RKO (cell line): ENCODE measurements around the gene GJA4.
"Not testable (repeated sequence)": the region's sequence is repeated elsewhere in the genome, so short reads cannot be mapped to it uniquely, and the experiment has no call there.

Experiments used
- DNase-seq: peaks from one replicate; pipeline ENCODE4 v3.0.0-alpha.2; 2016; ENCODE audit warnings: low spot score

Gene GJA4

DNA sequence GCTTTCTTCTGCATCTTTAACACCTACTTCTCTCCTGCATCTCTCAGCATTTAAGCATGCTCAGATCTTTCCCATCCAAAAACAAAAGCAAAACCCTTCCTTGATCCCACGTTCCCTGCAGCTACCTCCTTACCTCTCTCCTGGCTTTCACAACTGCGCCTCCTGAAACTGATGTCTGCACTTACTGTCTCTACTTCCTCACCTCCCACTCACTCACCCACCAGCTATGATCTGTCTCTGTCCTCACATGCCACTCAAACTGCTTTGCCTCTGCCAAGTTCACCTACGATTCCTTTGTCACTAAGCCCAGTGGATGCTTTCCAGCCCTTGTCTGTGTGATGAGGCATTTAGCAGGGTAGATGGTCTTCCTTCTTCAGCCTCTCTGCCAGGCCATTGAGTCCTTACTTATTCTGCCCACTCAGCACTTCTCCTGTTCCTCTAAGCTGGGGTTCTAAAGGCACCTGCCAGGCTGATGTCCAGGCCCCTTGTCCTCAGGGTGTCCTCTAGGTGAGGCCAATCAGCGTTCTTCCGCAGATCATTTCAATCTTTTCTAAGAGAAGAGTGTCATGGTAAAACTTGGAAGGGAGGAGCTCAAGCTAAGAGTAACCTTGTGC, 21.8 kb upstream of the GJA4 start:
- no peak for DNase-seq

DNA sequence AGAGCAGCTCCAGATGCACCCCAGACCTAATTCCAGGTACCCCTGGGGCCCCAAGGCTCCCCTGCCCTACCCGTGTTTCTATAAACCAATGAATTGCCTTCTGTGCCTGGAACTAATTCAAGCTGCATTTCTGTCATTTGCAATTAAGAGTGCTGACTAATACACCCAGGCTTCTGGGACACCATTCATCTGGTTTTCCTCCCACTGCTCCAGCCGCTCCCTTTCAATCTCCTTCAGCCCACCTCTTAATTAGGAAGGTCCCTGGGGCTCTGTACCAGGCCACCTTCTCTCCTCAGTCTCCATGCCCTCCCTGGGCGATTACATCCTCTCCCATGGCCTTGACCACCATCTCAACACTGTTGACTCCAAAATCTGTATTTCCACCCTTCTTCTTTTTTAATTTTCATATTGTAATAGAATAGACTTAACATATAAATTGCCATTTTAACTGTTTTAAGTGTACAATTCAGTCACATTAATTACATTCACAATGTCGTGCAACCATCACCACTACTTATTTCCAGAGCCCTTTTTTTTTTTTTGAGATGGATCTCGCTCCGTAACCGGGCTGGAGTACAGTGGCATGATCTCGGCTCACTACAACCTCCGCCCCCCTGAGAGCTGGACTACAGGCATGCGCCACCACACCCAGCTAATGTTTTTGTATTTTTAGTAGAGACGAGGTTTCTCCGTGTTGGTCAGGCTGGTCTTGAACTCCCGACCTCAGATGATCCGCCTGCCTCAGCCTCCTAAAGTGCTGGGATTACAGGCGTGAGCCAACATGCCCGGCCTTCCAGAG, 21.0 kb upstream of the GJA4 start:
- no peak for DNase-seq

DNA sequence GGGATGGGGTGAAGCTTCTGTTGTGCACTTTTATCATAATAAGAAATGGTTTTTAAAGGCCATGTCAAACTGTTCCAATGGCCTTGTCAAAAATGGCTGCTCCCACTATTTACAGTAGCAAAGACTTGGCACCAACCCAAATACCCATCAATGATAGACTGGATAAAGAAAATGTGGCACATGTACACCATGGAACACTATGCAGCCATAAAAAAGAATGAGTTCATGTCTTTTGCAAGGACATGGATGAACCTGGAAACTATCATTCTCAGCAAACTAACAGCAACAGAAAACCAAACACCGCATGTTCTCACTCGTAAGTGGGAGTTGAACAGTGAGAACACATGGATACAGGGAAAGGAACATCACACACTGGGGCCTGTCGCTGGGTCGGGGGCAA, 19.7 kb upstream of the GJA4 start:
- not testable (repeated sequence) for DNase-seq

DNA sequence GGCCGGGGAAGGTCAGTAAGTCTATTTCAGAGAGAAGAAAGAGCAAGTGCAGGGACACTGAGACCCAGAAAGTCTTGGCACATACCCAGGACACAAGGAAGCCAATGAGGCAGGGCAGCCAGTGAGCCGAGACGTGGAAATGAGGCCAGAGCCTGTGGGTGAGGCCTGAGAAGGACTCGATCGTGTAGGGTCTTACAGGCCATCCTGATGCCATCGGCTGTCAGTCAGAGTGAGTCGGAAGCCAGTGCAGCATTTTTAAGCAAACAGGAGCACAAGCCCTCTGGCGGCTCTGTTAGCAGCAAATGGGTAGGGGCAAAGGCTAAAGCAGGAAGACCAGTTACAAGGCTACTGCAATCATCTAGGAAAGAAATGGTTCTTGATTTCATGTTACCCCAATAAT, 17.8 kb upstream of the GJA4 start:
- no peak for DNase-seq

DNA sequence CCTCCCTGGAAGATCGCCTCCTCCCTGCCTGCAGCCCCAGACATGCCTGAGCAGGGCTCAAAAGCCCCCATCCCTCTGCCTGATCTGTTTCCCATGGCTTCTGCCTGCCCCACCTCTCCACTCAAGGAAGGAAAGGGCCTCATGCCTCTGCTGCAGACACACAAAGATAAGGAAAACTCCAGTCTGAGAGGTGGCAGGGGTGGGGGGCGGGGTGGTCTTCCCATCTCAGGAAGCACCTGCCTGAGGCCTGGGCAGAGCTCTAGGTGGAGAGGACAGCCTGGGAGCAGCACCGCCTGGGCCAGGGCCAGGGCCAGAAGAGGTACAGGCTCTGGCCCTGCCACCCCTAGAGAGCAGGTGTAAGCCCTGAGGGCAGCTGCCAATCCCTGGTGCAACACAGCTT, 15.9 kb upstream of the GJA4 start:
- no peak for DNase-seq

DNA sequence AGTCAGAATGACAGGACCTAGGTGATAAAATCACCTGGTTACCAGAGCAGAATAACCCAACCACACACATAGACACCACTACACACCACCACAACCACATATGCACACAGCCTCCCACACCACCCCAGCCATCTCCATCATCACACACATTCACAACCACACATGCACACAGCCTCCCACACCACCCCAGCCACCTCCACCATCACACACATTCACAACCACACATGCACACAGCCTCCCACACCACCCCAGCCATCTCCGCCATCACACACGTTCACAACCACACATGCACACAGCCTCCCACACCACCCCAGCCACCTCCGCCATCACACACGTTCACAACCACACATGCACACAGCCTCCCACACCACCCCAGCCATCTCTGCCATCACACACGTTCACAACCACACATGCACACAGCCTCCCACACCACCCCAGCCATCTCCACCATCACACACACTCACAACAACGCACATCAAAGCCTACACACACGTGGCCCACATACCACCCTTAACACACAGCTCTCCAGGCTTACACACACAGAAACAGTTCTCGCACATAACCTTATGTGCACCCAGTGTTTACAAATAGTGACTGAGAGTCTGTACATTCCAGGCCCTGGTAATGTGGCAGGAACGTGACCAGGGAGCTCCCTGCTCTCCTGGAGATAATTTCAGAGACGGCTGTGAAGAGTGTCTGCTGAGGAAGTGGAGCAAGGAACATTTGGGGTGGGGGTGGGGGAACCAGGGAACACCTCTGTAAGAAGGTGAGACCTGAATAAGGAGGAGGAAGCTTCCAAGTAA, 15.1 kb upstream of the GJA4 start:
- DNase-seq, result no peak

DNA sequence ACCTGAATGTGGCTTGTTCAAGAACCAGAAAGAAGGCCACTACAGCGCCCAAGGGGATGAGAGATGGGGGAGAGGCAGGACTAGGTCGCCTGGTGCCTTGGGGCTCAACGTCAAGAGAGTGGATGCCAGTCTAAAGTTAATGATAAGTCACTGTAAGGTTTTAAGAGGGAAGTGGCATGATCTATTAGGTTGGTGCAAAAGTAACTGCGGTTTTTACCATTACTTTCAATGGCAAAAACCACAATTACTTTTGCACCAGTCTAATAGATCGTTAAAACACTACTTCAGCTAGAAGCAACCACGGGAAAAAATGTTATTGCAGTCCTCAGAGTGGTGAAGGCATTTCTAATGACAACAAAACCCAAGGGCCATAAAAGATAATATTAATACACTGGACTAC, 14.4 kb upstream of the GJA4 start:
- DNase-seq, result no peak

DNA sequence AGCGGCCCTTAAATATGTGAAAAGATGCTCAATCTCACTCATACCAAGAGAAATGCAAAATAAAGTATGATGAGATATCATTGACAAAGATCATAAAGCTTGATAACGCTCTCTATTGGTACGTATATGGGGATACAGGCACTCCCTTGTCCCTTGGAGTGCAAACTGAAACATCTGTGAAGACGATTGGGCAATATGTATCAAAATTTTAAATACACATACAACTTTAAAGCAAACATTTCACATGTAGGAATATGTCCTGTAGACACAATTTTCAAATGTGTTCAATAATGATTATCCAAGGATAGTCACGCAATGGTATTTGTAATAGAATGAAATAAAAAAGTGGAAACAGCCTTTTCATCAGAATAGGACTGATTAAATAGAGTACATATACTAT, 13.8 kb upstream of the GJA4 start:
- no peak for DNase-seq

DNA sequence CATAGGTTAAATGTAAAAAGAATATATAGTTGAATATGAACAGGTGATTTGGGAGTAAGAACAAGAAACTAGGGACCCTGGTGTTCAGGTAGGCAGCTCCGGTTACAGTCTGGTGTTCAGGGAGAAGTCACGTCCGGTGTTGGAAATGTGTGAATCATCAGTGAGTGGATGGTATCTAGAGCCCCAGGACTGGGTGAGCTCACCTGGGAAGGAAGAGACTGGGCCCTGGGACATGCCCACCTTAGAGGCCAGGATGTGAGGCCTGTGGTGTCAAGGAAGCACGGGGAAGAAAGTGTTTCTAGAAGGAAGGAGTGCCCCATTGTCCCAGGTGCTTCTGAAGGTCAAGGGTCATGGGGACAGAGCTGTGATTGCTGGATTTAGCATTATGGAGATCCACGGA, 13.3 kb upstream of the GJA4 start:
- no peak for DNase-seq

DNA sequence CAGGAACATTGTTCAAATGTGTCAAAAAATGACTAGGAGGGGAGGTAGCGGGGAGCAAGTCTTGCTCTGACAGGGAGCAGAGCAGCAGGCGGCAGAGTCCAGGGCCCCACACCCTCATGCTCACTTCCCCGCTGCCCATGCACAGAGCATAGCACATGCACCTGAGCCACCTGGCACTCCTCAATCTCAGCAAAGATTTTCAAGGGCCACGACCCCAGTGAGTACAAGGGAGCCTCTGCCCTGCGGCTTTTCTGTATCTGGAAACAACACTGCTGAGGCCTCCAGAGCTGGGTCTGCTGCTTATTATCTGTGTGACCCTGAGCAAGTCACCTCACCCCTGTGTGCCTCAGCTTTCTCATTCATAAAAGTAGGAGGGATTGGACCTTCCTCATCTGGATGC, 12.8 kb upstream of the GJA4 start:
- no peak for DNase-seq

DNA sequence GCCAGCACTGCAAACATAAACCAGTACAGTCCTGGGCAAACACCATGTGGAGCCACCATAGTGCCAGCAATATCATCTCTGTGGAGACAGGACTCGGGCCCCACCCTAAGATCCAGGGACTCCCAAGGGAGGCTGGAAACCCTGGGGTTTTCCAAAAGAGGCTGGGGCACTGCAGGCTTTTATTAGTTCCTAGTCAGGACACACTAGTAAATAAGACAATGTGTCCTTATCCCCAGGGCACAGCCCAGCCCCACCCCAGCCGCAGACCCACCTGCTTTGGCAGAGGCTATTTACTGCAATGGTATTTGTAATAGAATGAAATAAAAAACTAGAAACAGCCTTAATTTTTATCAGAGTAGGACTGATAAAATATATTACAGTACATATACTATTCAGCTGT, 12.3 kb upstream of the GJA4 start:
- DNase-seq, result no peak

DNA sequence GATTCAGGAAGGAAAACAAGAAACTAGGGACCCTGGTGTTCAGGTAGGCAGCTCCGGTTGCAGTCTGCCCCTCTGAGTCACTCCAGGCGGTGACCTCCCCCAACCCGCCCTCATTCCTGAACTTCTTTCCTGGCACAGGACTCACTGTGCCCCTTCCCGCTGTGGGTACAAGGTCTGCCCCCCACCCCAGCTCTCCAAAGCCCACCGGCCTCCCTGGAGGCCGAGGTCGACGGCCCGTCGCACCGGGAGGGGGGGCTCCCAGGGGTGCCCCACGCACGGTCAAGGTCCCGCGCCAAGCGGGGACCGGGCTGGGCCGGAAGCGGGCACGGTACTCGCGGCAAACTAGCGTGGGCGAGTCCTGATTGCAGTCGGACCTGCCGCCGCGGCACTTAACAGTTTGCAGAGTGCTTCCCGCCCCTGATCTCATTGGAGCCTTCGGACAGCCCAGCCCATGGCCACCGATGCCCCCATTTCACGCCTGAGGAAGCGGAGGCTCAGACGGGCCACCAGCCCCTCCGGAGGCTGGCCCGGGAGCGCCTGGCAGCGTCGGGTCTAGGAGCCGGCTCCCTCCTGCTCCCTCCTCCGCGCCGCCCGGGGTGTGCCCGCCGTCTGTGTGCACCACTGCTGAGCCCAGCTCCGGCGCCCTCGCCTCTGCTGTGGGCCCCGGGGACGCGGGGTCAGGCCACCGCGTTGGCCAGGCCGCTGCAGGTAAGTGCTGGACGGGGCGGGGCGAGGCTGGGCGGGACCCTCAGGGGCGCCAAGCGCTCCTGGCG, 11.5 kb upstream of the GJA4 start, which contains the start of gene GJB3:
GJB3 (plus strand) TSS at position 144 of the 773 bp plus-strand sequence. CDS start 3,549 bp downstream, outside the sequence.
- no peak for DNase-seq

DNA sequence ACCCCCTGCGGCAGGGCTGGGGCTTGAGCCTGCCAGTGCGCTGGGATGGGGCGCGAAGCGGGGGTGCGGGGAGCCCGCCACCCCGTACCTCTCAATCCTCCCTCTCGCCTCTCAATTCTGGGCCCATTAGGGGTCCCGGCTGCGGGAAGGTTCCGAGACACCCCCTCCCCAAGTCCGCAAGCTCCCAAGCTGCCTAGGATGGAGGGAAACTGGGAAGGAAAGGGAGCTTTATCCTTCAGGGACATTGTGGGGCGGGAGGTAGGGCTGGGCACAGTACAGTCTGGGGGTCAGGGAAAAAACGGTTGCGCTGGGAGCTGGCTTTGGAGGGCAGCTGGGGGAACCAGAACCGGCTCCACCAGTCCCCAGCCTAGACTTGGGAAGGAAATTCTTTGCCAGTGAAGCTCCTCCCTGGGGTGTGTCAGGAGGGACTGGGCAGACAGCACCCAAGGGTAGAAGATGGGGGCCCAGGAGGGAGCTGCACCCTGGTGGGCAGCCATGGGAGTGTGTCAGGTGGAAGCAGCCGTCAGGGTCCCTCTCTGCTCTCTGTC, 10.9 kb upstream of the GJA4 start:
- no peak for DNase-seq

DNA sequence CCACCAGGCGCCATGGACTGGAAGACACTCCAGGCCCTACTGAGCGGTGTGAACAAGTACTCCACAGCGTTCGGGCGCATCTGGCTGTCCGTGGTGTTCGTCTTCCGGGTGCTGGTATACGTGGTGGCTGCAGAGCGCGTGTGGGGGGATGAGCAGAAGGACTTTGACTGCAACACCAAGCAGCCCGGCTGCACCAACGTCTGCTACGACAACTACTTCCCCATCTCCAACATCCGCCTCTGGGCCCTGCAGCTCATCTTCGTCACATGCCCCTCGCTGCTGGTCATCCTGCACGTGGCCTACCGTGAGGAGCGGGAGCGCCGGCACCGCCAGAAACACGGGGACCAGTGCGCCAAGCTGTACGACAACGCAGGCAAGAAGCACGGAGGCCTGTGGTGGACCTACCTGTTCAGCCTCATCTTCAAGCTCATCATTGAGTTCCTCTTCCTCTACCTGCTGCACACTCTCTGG, 8.0 kb upstream of the GJA4 start:
- DNase-seq, result no peak

DNA sequence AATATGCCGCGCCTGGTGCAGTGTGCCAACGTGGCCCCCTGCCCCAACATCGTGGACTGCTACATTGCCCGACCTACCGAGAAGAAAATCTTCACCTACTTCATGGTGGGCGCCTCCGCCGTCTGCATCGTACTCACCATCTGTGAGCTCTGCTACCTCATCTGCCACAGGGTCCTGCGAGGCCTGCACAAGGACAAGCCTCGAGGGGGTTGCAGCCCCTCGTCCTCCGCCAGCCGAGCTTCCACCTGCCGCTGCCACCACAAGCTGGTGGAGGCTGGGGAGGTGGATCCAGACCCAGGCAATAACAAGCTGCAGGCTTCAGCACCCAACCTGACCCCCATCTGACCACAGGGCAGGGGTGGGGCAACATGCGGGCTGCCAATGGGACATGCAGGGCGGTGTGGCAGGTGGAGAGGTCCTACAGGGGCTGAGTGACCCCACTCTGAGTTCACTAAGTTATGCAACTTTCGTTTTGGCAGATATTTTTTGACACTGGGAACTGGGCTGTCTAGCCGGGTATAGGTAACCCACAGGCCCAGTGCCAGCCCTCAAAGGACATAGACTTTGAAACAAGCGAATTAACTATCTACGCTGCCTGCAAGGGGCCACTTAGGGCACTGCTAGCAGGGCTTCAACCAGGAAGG, 7.4 kb upstream of the GJA4 start:
- no peak for DNase-seq

DNA sequence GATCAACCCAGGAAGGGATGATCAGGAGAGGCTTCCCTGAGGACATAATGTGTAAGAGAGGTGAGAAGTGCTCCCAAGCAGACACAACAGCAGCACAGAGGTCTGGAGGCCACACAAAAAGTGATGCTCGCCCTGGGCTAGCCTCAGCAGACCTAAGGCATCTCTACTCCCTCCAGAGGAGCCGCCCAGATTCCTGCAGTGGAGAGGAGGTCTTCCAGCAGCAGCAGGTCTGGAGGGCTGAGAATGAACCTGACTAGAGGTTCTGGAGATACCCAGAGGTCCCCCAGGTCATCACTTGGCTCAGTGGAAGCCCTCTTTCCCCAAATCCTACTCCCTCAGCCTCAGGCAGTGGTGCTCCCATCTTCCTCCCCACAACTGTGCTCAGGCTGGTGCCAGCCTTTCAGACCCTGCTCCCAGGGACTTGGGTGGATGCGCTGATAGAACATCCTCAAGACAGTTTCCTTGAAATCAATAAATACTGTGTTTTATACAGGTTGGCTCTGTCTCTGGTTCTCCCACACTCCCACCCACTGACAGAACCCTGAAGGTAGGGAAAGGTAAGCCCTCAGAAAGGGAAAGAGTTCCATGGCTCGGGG, 6.8 kb upstream of the GJA4 start:
- no peak for DNase-seq

DNA sequence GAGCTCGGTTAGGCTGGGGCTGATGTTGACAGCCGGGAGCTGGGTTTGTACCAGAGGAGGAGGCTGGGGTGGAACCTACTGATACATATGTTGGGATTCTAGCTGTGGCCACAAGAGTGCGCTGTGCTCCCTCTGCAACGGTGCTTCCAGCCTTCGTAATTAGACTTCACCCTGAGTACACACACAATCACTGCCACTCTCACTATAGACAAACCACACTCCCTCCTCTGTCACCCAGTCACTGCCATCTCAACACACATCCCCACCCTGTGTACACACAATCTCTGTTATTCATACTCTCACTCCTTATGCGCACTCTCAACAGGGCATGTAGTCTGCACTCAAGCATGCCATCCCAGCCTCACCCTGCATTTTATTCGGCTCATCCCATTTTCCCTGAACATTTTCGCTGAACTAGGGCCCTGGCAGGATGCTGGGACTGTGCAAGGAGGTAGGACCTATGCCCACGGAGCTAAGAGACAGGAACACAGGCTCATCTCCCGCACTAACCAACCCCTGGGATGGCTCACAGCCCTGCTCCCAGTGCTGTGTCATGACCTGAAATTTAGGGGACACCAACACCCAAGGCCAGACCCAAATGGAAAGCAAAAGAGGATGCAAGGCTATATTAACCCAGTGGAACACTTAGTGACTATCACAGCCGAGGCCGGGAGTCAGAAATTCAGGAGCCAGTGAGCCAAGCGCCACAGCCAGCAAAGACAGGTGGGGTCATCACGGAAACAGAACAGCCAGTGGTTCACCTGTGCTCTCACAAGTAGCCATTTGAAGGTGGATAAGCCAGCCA, 6.1 kb upstream of the GJA4 start:
- DNase-seq, result peak; percentile 75

DNA sequence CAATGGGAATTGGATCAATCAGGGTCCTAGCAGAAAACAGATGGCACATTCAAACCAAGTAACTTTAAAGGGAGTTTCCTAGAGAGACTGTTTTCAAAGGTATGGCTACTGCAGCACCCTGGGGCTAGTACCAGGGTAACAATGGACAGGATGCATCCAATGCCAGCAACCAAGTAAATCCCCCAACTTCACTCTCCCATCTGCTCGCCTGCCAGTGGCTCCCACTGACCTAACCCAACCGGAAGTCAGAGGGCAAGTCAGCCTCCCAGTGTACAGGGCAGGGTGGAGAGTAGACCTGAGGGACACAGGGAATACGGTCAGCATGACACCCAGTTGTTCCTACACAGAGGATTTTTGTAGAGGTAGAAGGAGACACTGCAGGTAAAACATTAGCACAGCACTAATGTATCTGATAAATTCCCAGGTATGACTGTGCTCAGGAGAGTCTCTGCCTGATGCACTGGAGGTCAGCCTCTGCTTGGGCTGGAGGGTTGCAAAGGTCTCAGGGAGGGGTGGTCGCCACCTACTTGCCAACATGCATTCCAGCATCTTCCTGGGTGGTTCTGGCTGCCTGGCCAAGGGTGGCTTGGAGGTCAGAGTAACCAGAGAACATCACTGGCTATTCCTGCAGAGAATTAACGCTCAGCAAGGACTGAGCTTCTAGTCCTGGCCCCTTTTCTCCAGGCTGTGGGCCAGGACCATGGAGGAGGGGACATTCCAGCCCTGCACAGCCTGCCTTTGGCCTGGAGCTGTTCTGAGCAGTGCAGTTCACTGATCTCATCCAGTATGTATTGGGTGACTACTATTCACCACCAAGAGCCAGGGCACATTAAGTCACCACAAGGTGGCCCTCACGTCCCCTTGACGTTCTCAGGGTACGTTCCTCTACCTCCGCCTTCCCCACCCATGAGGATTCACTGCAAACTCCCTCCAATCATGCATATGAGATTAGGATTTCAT, 5.1 kb upstream of the GJA4 start:
- peak; percentile 9 for DNase-seq

DNA sequence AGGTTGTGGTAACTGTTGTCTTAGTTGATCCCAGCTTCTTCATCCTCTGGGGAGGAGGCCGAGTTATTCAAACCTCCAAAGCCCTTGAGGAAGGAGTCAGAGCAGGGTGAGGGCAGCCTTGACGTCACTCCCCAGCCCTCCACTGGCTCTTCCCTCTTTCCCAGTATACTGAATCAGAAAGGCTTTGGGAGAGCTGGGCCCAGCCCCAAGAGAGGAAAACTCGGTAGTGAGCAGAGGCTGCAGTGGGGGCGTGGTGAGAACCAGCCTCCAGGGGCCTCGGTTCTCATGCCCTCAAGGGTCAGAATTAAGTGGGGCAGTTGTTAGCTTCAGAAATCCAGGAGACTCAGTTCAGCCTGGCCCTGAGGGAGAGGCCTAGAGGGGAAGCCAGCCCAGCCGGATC, 1.8 kb upstream of the GJA4 start:
- DNase-seq, result no peak
